Inflammatory macrophage treated with lipopolysaccharide for 1 hour (primary cell): ENCODE results near the gene AQP6.

Experiments
- DNase-seq, 2 donors: peaks; one replicate each; pipeline ENCODE4 v3.0.0-alpha.2; 2020 to 2022

The AQP6 gene

GRCh38 chr12:49943625-49943960 is 29.2 kb upstream of the AQP6 start:
- no peak for DNase-seq

GRCh38 chr12:49944046-49944445 is 28.7 kb upstream of the AQP6 start:
- no peak for DNase-seq

- DNase-seq, result no peak
Observed at GRCh38 chr12:49944718-49945117, 28.0 kb upstream of the AQP6 start.

- peak; percentile 70 to 91 for DNase-seq
Observed at GRCh38 chr12:49945394-49946080, 27.2 kb upstream of the AQP6 start.

GRCh38 chr12:49946086-49946485 is 26.7 kb upstream of the AQP6 start:
- DNase-seq, result no peak

GRCh38 chr12:49946497-49946896 is 26.2 kb upstream of the AQP6 start:
- DNase-seq, result no peak

- DNase-seq, result no peak
Observed at GRCh38 chr12:49947593-49948226, 25.0 kb upstream of the AQP6 start.

GRCh38 chr12:49948866-49949845 is 23.6 kb upstream of the AQP6 start:
- DNase-seq, result peak; percentile 57 to 64

GRCh38 chr12:49949866-49950265 is 22.9 kb upstream of the AQP6 start:
- DNase-seq, result no peak

- DNase-seq, result no peak
Observed at GRCh38 chr12:49950273-49951251, 22.2 kb upstream of the AQP6 start, which contains the start of gene AQP2. TSS of gene AQP2 (plus strand) at chr12:49950737. CDS start at chr12:49950831, 94 bp downstream.

- DNase-seq, result no peak
Observed at GRCh38 chr12:49951411-49952240, 21.1 kb upstream of the AQP6 start.

- DNase-seq, result peak; percentile 29 to 62
Observed at GRCh38 chr12:49952391-49953055, 20.2 kb upstream of the AQP6 start.

- no peak for DNase-seq
Observed at GRCh38 chr12:49953151-49953550, 19.6 kb upstream of the AQP6 start.

GRCh38 chr12:49953961-49954846 is 18.5 kb upstream of the AQP6 start:
- no peak for DNase-seq

GRCh38 chr12:49954863-49955830 is 17.6 kb upstream of the AQP6 start:
- no peak for DNase-seq

- DNase-seq, result no peak
Observed at GRCh38 chr12:49955899-49956662, 16.7 kb upstream of the AQP6 start.
